Stimulated activated naive CD4-positive, alpha-beta T cell treated with Interleukin-2 at 50 U/mL for 16 hours (primary cell): Measurements from ENCODE around the gene NPC2.

ENCODE experiments used
- DNase-seq: peaks from one replicate; lab custom pipeline; 2025; lab: John Stamatoyannopoulos, UW

NPC2 gene

DNA sequence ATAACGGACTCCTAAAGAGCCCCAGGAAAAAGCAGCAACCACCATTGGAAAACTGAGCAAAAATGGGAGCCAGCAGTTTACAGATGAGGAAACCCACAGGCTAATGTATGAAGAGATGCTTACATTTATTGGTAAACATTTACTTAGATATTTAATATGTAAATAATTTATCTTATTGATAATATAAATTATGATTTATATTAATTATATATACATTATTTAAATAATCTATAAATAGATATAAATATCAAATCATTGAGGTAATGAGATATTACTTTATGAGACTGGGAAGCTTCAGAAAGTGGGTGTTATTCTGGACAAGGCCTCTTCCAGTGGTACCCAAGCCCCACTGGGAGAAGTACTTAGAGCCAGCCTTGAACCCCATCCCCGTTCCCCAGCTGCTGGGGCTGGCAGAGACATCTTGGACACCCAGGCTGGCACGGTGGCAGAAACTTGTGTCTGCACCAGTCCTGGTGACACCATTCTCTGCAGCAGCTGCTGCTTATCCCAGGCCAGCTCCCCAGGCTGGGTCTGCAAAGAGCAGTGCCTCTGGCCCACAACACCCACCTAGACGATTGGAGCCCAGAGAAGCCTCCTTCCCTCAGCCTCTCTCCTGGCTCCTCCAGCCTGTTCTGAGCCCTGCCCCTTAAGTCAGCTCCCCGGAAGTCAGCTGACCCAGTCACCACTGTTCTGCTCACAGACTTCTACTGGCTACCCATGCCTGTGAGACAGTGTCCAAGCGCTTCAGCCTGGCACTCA, 26.4 kb upstream of the NPC2 start:
- no peak for DNase-seq

DNA sequence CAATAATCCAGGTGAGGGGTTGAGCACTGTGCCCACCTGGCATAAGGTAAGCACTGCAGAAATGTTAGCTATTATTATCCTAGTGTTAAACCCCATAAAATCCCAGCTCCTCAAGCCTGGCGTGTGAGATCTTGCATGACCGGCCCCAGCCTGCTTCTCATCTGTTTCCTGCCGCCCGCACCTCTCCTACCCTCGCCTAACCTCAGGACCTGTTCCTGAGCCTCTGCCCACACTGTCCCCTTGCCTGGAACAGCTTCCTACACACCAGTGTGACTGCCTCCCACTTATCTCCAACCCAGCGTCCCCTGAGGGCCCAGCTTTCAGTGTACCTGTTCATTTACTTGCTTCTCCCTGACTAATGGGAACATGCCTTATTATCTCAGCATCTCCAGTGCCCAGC, 25.1 kb upstream of the NPC2 start:
- no peak for DNase-seq

DNA sequence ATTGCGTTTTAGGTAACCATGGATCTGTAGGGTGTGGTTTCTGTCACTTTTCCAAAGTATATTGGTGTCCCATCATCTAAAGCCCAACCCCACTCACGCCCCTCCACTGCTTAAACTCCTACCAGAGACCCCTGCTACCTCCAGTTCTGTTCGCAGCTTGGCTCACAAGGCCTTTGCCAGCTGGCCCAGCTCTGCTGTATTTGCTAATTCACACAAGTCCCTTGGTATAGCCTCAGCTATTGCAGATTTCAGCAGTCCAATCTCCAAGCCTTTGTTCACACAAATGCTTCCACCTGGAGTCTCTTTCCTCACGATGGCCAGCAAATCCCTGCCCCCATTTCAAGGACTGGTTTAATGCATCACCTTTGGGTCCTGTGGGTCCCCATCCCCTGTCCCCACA, 24.6 kb upstream of the NPC2 start:
- no peak for DNase-seq

DNA sequence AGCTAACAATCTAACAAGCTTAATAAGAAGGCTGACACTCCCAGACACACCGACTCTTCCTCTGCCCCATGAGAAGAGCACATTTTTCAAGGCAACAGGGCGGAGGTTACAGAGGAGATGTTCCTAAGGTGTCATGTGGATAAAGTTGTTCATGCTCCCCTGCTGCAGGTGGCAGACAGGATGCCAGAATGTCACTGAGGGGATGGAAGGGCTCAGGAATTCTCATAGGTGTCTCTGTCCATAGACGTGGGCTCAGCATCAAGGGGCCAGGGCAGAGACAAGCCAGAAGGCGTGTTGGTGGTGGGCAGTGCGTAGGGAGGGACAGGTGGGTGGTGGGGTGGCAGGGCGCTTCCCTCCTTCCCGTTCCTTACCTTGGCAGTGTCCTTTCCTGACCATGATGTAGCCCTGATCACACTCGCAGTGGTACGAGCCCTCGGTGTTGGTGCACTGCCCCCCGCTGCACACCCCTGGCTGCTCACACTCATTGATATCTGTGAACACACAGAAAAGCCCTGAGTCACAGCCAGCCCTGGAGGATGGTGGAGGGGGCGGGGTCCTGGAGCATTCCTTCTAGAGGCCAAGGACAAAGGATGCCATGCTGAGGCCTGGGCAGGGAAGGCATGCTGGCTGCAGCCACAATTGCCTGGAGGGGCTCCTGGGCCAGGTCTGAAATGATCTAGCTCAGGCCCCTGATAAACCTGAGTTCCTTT, 23.5 kb upstream of the NPC2 start:
- no peak for DNase-seq

DNA sequence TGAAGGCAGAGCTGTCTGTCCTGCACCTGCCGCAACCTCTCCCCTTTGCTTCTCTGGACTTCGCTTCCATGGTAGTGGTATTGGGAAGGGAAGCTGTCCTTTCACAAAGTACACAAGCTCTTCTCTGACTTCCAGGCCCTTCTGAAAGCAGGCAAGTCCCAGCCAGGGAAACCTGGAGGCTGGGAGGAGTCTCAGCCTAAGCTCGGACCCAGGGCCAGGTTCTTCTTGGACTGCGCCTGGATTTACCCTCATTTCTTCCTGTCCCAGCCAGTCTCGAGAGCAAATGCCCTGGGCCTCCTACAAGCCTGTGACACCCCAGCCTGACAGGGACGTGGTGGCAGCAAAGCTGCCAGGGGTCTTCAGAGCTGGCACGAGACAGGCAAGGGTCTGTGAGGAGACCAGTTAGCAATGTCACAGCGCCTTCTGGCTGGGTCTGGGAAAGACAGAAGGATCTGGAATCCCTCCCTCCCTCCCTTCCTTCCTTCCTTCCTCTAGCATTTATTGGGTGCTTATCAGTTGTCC, 22.8 kb upstream of the NPC2 start:
- DNase-seq: no peak

DNA sequence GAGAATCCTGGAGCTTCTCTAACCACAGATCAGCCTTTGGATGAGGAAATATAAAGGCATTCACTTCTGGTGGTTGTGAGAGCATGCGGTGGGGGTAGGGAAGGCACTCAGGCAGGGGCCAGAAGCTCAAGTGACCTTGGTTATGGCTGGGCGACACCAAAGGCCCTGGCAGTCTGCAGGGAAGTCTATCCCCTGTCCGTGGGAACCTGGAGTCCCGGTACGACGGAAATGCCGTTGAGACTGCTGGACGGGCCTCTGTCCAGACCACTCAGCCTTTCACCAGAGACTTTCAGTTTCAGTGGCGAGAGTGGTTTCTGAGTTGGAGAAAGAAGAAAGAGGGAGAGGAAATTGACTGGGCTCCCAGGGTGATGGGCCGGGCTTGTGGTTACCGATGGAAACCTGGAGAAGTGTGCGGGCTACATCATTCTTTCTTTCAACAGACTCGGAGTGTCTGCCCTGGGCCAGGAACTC, 21.4 kb upstream of the NPC2 start:
- DNase-seq: no peak

DNA sequence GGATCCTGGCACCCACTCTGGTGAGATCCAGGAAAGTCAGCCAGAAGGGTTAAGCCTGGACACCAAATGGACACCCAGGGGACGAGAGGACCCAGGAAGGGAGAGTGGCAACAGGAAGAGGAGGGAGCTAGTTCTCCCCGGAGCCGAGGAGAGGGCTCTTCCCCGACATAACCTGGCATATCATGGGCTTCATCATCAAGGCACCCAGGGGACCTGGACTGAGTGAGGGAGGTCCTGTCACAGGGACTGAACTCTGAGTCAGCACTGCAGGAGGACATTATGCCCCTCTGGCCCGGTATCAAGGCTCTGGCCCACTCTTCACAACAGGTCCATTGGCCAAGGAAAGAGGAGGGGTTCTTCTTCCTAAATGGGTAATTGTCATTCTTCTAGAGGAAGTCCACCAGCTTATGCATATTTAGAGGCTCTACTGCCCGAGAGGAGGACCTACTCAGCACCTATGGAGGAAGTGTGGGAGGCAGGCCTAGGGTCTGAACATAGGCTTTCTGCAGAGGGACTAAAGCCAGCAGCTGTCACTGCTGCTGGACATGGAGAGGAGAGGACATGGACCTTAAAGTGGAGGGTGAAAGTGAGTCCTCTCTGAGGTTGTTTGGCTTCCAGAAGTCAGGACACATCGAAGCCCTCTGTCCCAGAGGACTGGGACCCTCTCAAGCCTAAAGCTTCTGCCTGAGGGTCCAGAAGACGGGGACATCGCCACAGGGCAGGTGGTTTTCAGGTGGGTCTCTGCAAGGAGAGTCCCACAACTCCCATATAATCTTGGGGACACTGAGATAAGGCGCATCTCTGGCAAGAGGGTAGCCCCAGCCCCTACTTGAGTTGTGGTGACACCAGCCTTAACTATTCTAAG, 19.1 kb upstream of the NPC2 start:
- no peak for DNase-seq

DNA sequence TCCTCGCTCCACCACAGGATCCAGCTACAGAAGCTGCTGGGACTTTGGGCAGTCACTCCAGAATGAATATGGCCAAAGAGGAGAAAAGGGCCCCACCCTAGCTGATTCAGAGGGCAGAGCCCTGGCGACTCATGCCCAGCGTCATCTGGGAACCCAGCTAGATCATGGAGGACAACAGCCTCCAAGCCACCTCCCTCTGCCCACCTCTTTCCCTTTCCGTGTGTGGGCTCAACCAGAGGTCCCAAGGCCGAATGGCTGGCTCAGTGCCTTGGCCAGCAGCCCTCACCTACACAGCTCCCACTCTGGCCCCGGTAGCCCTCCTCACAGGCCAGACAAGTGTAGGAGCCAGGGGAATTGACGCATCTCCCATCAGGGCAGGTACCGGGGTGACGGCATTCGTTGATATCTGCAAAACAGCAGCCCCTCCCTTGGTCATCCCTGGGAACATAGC, 17.9 kb upstream of the NPC2 start:
- DNase-seq: no peak

DNA sequence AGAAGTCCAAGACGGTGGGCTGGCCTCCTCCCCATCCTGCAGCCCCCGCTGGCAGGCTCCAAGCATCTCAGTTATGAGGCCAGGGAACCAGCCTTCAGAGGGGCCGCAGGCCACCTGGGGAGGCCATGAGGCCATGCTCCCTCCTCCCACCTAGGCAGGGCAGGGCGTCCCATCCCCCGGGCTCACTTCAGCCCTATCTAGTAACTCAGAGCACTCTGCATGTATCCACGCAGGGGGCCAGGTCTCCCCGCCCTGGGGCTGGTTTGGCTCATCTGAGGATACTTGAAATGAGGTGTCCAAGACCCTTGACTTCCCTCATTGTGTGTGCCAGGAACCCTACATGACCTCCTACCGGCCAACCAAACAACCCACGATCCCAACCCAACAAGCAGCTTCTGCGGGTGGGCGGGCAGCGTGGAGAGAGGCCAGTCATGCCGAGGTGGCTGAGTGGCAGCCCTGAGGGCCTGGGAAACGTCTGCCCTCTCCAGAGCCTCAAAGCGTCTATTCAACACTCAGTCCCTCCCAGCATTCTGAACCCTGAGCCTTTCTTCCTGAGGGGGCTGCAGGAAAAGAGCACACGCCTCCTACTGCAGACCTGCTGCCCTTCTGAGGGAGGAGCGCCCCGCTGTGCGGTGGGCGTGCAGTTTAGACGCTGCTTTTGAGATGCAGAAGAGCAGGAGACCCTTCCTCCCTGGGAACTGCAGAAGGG, 17.3 kb upstream of the NPC2 start:
- DNase-seq: no peak

DNA sequence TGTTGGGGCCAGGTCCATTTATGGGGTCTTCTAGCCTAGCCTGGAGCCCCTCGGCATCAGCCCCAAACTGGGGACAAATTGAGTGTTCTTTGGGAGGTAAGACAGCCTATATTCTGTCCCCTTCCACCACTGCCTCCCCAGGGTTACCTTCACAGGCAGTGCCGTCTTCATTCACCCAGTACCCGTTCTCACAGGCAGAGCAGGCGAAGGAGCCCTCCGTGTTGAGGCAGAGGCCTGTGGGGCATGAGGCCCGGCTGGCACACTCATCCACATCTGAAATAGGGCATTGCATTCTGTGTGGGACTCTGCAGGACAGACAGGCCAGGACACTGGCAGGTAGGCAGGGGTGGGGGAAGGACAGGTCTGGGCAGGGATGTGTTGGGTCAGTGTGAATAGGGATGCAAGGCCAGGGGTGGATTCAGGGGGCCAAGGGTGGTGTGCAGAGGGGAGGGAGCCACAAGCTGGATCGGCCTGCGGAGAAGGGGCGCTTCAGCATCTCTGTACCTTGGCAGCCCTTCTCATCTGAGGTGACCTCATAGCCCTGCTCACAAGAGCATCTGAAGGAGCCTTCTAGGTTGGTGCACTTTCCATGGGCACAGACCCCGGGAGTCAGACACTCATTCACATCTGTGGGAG, 16.6 kb upstream of the NPC2 start:
- no peak for DNase-seq

DNA sequence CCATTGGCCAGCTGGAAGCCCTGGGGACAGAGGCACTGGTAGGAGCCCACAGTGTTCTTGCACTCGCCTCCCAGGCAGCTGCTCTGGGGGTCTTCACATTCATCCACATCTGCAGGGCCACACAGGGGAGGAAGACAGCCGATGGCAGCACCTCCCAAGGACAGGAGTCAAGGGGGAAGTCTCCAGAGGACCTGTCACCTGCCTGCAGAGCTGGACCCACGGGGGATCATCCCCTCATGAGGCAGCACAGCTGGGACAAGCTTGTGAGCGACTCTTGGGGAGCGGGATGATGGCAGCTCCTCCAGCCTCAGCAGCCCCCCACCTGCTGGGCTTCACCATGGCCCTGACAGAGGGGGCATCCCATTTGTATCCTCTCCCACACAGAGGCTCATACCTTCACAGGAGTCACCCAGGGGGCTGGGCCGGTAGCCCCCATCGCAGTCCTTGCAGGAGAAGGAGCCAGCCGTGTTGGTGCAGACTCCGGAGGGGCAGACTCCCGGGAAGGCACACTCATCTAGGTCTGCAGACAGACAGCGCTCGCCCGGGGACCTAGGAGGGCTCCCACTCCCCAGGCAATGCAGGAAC, 15.8 kb upstream of the NPC2 start:
- no peak for DNase-seq

DNA sequence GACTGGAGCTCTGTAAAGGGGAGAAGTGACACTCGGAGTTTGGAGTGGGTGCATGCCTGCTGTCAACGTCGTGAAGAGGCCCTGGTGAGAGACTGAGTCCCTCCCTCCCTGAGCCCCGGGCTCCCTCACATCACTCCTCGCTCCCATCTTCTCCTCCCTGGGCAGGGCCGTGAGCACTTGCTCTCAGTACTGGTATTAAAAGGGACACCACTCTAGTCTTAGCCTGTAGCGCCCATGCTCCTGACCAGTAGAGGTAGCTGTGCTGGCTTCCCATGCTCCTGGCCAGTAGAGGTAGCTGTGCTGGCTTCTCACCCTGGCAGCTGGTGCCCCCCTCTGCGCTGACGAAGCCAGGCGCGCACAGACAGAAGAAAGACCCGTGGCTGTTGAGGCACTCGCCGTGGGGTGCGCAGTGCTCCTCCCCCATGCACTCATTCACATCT, 15.2 kb upstream of the NPC2 start:
- DNase-seq: no peak

DNA sequence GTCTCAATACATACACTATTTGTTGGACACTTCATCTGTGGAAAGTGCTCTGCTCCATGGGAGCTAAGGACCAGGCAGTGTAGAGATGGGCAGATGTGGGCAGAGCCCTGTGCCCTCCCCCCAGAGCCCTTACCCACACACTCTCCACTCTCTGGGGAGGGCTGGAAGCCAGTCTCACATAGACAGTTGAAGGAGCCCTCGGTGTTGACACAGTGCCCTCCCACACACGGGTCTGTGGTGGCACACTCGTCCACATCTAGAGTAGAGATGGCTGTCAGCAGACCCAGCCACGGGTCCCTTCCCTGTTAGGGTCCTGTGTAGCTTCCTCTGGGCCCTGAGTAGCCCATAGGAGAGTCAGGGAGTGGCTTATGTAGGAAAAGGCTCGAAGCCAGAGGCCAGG, 14.7 kb upstream of the NPC2 start:
- DNase-seq: no peak

DNA sequence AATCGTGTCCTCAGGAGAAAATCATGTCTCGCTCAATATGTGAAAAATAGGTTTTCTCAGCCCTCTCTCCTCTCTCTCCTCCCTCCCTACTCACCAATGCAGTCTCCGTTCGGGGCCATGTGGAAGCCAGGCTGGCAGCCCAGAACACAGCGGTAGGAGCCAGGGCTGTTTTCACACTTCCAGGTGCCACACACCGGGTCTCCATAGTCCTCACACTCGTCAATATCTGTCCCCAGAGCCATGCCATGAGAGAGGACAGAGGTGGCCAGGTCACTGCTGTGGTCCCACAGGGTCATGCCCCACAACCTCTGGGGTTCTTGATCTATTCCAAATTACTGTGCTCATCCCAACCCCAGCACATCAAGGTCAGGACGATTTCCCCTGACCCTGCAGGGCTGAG, 14.0 kb upstream of the NPC2 start:
- no peak for DNase-seq

DNA sequence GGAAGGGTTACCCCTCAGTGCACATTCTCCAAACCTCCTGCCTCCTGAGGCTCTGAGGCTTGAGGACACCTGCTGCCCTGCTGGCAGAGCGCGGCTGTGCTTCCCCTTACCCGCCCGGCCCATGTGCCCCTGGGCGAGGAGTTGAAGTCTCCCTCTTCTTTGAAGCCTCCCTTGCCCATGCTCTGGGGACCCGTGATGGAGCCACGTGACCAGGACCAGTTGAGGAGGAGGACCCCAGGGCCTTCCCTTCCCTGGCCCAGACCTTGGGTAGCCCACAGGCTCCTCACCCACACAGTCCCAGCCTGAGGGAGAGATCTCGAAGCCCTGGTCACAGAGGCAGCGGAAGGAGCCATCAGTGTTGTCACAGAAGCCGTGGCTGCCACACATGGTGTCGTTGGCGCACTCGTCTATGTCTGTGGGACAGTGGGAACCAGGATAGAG, 13.3 kb upstream of the NPC2 start:
- DNase-seq: no peak

DNA sequence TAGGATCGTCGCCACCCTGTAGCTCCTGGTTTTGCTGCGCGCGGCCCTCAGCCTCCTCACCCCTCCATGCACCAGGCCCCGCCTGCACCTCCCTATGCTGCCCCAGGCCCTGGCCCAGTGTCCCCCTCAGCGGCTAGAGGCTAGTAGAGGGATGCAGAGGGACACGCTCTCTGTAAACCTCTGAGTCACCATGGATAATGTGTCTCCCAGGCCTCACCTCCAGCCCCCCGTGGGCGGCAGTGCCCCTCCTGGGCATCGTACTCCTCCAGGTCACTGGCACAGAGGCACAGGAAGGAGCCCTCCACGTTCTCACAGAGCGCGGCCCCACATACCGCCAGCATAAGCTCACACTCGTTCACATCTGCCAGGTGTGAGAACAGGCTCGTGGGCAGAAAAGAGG, 12.7 kb upstream of the NPC2 start:
- DNase-seq: no peak

DNA sequence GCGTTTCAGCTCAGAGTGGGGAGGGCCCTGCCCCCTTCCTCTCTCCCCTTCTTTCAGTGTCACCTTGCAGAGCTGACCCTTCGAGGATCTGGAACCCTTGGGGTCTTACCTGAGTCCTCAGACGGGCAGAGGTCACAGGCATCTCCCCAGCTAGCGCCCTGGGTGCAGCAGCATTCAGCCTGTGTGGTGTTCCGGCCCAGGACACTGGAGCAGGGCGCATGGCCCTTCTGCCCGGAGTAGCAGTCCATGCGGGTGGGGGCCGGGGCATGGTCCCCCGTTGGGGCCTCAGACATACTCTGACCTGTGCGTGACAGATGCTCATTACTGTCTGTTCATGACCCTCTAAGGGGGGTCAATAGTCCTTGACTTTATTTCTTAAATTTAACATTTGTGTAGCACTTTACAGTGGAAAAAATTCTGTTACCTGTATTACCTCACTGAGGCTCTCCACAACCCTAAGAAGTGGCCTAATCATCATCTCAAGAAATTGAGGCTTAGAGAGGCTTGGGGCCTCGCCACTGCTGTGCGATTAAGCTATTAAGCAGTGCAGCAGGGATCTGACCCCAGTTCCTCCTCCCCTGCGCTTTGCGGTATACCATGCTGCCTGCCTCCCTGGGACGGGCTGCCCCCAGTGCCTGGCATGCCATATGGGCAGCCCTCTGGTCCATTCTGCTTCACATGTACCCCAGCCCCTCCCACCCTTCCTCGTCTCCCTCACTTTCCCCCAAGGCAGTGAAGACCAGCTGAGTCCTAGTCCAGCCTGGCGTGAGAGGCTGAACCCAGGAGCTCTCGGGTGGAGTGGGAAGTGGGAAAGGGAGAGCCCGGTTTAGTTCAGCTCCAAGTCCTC, 12.0 kb upstream of the NPC2 start:
- no peak for DNase-seq

DNA sequence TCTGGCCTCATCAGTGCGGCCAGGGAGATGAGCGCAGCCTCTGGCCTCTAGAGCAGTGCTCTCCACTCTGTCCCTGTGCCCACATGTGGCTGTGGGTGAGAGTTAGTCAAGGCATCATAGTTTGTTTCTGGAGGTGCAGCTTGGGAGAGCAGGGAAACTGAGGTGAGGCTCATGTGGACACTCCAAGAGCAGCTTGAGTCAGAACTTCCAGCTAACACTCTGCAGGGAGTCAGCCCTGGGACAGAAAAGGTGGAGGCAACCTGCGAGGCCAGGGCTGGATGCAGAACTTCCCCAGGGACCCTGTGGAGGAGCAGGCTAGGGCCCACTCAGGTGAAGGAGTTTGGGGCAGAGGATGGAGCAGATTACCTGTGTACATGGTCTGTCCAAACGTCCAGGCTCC, 11.3 kb upstream of the NPC2 start:
- no peak for DNase-seq

DNA sequence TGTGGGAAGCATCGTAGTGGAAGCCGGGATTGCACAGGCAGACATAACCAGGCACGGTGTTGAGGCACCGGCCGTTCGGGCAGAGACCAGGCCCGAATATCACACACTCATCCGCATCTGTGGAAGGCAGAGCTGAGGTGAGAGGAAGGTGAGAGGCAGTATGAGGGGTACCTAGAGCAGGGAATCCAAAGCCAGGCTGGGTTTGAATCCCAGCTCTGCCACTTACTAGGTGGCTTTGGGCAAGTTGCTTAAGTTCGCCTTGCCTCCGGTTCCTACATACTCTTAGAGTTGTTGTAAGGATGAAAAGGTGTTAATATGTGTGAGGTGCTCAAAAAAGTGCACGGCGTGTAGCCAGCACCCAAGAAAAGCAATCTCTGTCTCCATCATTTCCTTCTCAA, 10.8 kb upstream of the NPC2 start:
- DNase-seq: no peak
